Ovary (tissue), 3 donors: Measurements from ENCODE around the gene ASIC2.

Experiments
- EP300 ChIP-seq: sonication (generic); formaldehyde crosslinking; IDR thresholded peaks from one replicate; pipeline ENCODE4 v1.6.1; 2017; ENCODE audit warnings: antibody characterized with exemption
- TF ChIP-seq, protein P1 (sequence below), 3 donors: fragments of 450-650 bp in 2 of 3; fragments of 200-600 bp in 1 of 3; IDR thresholded peaks; one replicate each; pipeline versions ENCODE4 v1.5.1 to v1.8.0; 2016 to 2022; ENCODE audit warnings: antibody characterized with exemption in 3 of 3, mild to moderate bottlenecking in 1 of 3
- donor health status: DM: no; HTN: no; CAD: no.

DNA sequence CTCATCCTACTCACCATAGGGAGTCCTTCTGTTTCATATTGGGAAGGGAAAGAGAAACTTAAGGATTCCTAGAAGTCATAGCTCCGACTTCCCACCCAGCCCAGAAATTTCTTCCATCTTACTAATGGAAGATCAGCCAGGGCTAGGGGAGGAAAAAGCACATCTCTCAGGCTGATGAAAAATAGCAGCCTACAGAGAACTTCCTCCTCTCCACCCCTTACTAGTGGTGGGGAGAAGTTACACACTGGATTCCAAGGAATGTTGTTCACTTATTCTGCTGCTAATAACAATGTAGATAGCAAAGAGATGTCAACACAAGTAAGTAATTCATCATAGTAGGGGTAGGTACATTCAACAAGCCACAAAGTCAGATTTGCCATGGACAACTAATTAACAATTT, 207.1 kb downstream of the ASIC2 start:
- TF ChIP-seq, protein P1, sequence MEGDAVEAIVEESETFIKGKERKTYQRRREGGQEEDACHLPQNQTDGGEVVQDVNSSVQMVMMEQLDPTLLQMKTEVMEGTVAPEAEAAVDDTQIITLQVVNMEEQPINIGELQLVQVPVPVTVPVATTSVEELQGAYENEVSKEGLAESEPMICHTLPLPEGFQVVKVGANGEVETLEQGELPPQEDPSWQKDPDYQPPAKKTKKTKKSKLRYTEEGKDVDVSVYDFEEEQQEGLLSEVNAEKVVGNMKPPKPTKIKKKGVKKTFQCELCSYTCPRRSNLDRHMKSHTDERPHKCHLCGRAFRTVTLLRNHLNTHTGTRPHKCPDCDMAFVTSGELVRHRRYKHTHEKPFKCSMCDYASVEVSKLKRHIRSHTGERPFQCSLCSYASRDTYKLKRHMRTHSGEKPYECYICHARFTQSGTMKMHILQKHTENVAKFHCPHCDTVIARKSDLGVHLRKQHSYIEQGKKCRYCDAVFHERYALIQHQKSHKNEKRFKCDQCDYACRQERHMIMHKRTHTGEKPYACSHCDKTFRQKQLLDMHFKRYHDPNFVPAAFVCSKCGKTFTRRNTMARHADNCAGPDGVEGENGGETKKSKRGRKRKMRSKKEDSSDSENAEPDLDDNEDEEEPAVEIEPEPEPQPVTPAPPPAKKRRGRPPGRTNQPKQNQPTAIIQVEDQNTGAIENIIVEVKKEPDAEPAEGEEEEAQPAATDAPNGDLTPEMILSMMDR (IDR thresholded peaks at IDR 0.05) = no peak
- TF ChIP-seq EP300 = no peak
